KMS-11 (cell line): Measurements from ENCODE around the gene EPC2.

Experiments used
- H2AFZ ChIP-seq: fragments of 200-600 bp; sonication (generic); 2 replicates; pipeline ENCODE4 v1.6.1; 2016; ENCODE audit warnings: antibody characterized with exemption, mixed run types, low read depth
- H3K27ac ChIP-seq: fragments of 200-600 bp; sonication (generic); 2 replicates; pipeline ENCODE4 v1.6.1; 2016; ENCODE audit warnings: mild to moderate bottlenecking, mixed run types
- H3K27me3 ChIP-seq: fragments of 200-600 bp; sonication (generic); 2 replicates; pipeline ENCODE4 v1.6.1; 2017; ENCODE audit warnings: mild to moderate bottlenecking, low read depth, mixed run types, moderate library complexity; ENCODE audit not compliant: insufficient read depth
- H3K36me3 ChIP-seq: fragments of 200-600 bp; sonication (generic); 2 replicates; pipeline ENCODE4 v1.6.1; 2017; ENCODE audit warnings: mild to moderate bottlenecking, mixed run types; ENCODE audit not compliant: insufficient read depth
- H3K4me1 ChIP-seq: fragments of 200-600 bp; sonication (generic); 2 replicates; pipeline ENCODE4 v1.6.1; 2016; ENCODE audit warnings: mild to moderate bottlenecking, low read depth, mixed run types; ENCODE audit not compliant: poor library complexity, severe bottlenecking
- H3K4me2 ChIP-seq: fragments of 200-600 bp; sonication (generic); 2 replicates; pipeline ENCODE4 v1.7.0; 2016; ENCODE audit warnings: mild to moderate bottlenecking, mixed run types
- H3K4me3 ChIP-seq: fragments of 200-600 bp; sonication (generic); IDR thresholded peaks from 2 replicates; pipeline ENCODE4 v1.6.1; 2017; ENCODE audit warnings: low read depth, low read length, mixed read lengths; ENCODE audit not compliant: insufficient read depth
- H3K79me2 ChIP-seq: fragments of 200-600 bp; sonication (generic); 2 replicates; pipeline ENCODE4 v1.6.1; 2016; ENCODE audit warnings: low read depth, mixed run types; ENCODE audit not compliant: insufficient read depth
- H3K9ac ChIP-seq: fragments of 200-600 bp; sonication (generic); 2 replicates; pipeline ENCODE4 v1.6.1; 2016; ENCODE audit warnings: mild to moderate bottlenecking, mixed run types
- H4K20me1 ChIP-seq: fragments of 200-600 bp; sonication (generic); 2 replicates; pipeline ENCODE4 v1.6.1; 2016; ENCODE audit warnings: mild to moderate bottlenecking, mixed run types; ENCODE audit not compliant: insufficient read depth
- CTCF ChIP-seq: fragments of 200-600 bp; sonication (generic); conservative IDR thresholded peaks from 2 replicates; pipeline ENCODE4 v1.6.1; 2017; ENCODE audit warnings: low read depth, mild to moderate bottlenecking, antibody characterized with exemption, low read length, moderate library complexity, mixed read lengths

EPC2 gene

GRCh38 chr2:148756292-148756975 is 111.9 kb downstream of the EPC2 start:
- TF ChIP-seq CTCF, result no peak
- Histone ChIP-seq H3K27ac (no peak overlapping the region), H2AFZ (no peak overlapping the region), H3K79me2 (no peaks in the 10 kb centered on the region), H3K4me2 (no peak overlapping the region), H3K9ac (no peak overlapping the region), H3K27me3 (no peaks in the 10 kb centered on the region), H3K4me1 (no peaks in the 10 kb centered on the region), H3K36me3 (no peaks in the 10 kb centered on the region), H3K4me3 (no peak overlapping the region), H4K20me1 (no peaks in the 10 kb centered on the region)

GRCh38 chr2:148764815-148765214 is 120.3 kb downstream of the EPC2 start:
- H2AFZ ChIP-seq, result no peak overlapping the region
- H3K27ac ChIP-seq, result no peak overlapping the region
- H3K4me2 ChIP-seq, result no peak overlapping the region
- no peaks in the 10 kb centered on the region for H3K27me3 ChIP-seq
- no peaks in the 10 kb centered on the region for H3K4me1 ChIP-seq
- H3K36me3 ChIP-seq, result no peaks in the 10 kb centered on the region
- H3K4me3 ChIP-seq, result no peak overlapping the region
- no peak overlapping the region for H3K9ac ChIP-seq
- no peaks in the 10 kb centered on the region for H3K79me2 ChIP-seq
- H4K20me1 ChIP-seq, result no peaks in the 10 kb centered on the region
- TF ChIP-seq CTCF, result no peak

- Histone ChIP-seq H3K36me3 (no peaks in the 10 kb centered on the region), H3K4me2 (no peak overlapping the region), H3K79me2 (no peaks in the 10 kb centered on the region)
Measured at GRCh38 chr2:148770047-148770446, 125.5 kb downstream of the EPC2 start.

GRCh38 chr2:148781544-148781943 is 137.0 kb downstream of the EPC2 start:
- H3K4me1 ChIP-seq, result no peaks in the 10 kb centered on the region
- H3K36me3 ChIP-seq, result 0 out of 2 replicates have a peak, but pooled peaks cover 3% of the 10 kb centered on the region
- H3K27me3 ChIP-seq, result no peaks in the 10 kb centered on the region
- no peak overlapping the region for H3K9ac ChIP-seq
- H3K79me2 ChIP-seq, result no peaks in the 10 kb centered on the region
- H2AFZ ChIP-seq, result no peak overlapping the region
- TF ChIP-seq CTCF, result no peak
- no peak overlapping the region for H3K27ac ChIP-seq
- no peak overlapping the region for H3K4me2 ChIP-seq
- H3K4me3 ChIP-seq, result no peak overlapping the region
- 0 out of 2 replicates have a peak, but pooled peaks cover 6% of the 10 kb centered on the region for H4K20me1 ChIP-seq

More at GRCh38 chr2:148770047-148770446, 125.5 kb downstream of the EPC2 start:
- no peak for TF ChIP-seq CTCF
- Histone ChIP-seq H3K9ac (no peak overlapping the region), H3K27me3 (no peaks in the 10 kb centered on the region), H4K20me1 (no peaks in the 10 kb centered on the region), H3K4me3 (no peak overlapping the region), H2AFZ (no peak overlapping the region), H3K27ac (no peak overlapping the region), H3K4me1 (no peaks in the 10 kb centered on the region)
